Measurements from ENCODE around the gene ORAI2. TPM values are rescaled to one million over a fixed set of nuclear protein-coding genes. Genes with fewer than 3 reads are reported as not detected.

The ORAI2 gene
- total and polyA plus RNA-seq, 10 of the 15 experiments (the other 5 are each of a cell fraction or from before 2014, with no cell fraction given): 5.8 to 111 (median 46.9) TPM

GRCh38 chr7:102466097-102466496 lies 32.7 kb downstream of the ORAI2 start:
- intact Hi-C loops (cut with micrococcal nuclease; ENCODE audit: unreplicated experiment) (loop anchor here (5.0 kb wide), 1 partner anchor 179 kb away; the partner anchor contains the start of gene SH2B2), in situ Hi-C loops (cut with MboI) (no loop called here)
- H3K27ac ChIP-seq (ENCODE audit: control insufficient read depth, insufficient read depth): no peak overlapping the region
- H3K4me3 ChIP-seq: peak overlapping the region; percentile 93
- WGBS (ENCODE audit: insufficient coverage, insufficient replicate concordance, low lambda C conversion rate, missing lambda C conversion rate): 67% methylated on average over 7 of the region's 7 CpGs
- H3K36me3 ChIP-seq (ENCODE audit: control insufficient read depth in 2 of 2, insufficient read depth in 2 of 2, low read length in 1 of 2): peaks cover 0 to 10% of the 10 kb centered on the region in 2 experiments; a peak in 3 of 4 replicates
- ChIA-PET SMC1A (ENCODE audit: uncharacterized antibody, unreplicated experiment) (interaction anchor here (0.7 to 3.7 kb wide), 12 partner anchors 25 to 177 kb away, joined by 3 to 32 read pairs (median 4); partner anchors contain the start of gene PRKRIP1), POLR2A (interaction anchor here (0.5 to 2.4 kb wide), 9 partner anchors 16 to 417 kb away, joined by 3 to 9 read pairs (median 5); no protein-coding TSS in a partner anchor), CTCF (interaction anchor here (0.6 to 7.0 kb wide), 11 partner anchors 10 to 914 kb away, joined by 3 to 94 read pairs (median 8); partner anchors contain the start of gene PRKRIP1), RAD21 (ENCODE audit: unreplicated experiment) (interaction anchor here (0.6 to 2.2 kb wide), 10 partner anchors 9 to 423 kb away, joined by 3 to 9 read pairs (median 4); partner anchors contain the start of gene ORAI2)
- TF ChIP-seq ATF7 (IDR thresholded peaks at IDR 0.05; ENCODE audit: low read depth) (no peak), ZNF622 (IDR thresholded peaks at IDR 0.05) (no peak), MTA3 (IDR thresholded peaks at IDR 0.05; ENCODE audit: borderline replicate concordance, low read length) (no peak), BHLHE40 (IDR thresholded peaks at IDR 0.05; ENCODE audit: borderline replicate concordance in 1 of 2, low read depth in 2 of 2, low read length in 1 of 2) (no peak), EZH2 (IDR thresholded peaks at IDR 0.05; ENCODE audit: borderline replicate concordance, control insufficient read depth, low read depth, low read length) (no peak), GABPA (IDR thresholded peaks at IDR 0.05; ENCODE audit: low read depth) (no peak), ZNF592 (IDR thresholded peaks at IDR 0.05) (no peak), E4F1 (IDR thresholded peaks at IDR 0.05; ENCODE audit: borderline replicate concordance, partially characterized antibody) (no peak), NR2F1 (conservative IDR thresholded peaks at IDR 0.05) (no peak), RFX5 (IDR thresholded peaks at IDR 0.05; ENCODE audit: low read depth, low read length) (no peak), HDAC2 (IDR thresholded peaks at IDR 0.05) (no peak), NR2C1 (IDR thresholded peaks at IDR 0.05) (no peak), E2F4 (IDR thresholded peaks at IDR 0.05; ENCODE audit: low read depth, low read length) (no peak)
- no peak overlapping the region for H3K9ac ChIP-seq (ENCODE audit: control insufficient read depth, insufficient read depth, low read length)
- no TSS peak for BruUV-seq (replicated peaks)
- H3K9me3 ChIP-seq (replicated peaks; ENCODE audit: control insufficient read depth, insufficient read depth, low read length): no peaks in the 10 kb centered on the region
- H3K27me3 ChIP-seq (replicated peaks in 1 of 2; ENCODE audit: control insufficient read depth in 2 of 2, insufficient read depth in 2 of 2, low read length in 1 of 2): no peaks in the 10 kb centered on the region
- FAIRE-seq (no peak), DNase-seq (ENCODE audit: low read depth, low spot score) (no peak), ATAC-seq (no peak)
- H2AFZ ChIP-seq (ENCODE audit: control insufficient read depth, low read depth, low read length): no peak overlapping the region
- peaks cover 15% of the 10 kb centered on the region for H3K4me1 ChIP-seq (ENCODE audit: control insufficient read depth, insufficient read depth, low read length)
- H3K4me2 ChIP-seq (ENCODE audit: control insufficient read depth, insufficient read depth): peak overlapping the region; percentile 92
- H4K20me1 ChIP-seq (ENCODE audit: control insufficient read depth, insufficient read depth): no peaks in the 10 kb centered on the region
- H3K79me2 ChIP-seq (ENCODE audit: control insufficient read depth, insufficient read depth, low read length): peaks cover 33% of the 10 kb centered on the region

Measured in GM12878 (cell line).